GM10266 (cell line): ENCODE data around the gene MINK1.

ENCODE experiments used
- DNase-seq: peaks from one replicate; pipeline ENCODE4 v3.0.0; 2012; ENCODE audit errors: extremely low spot score
- TF ChIP-seq, protein P1 (sequence below): IDR thresholded peaks from 2 replicates; pipeline ENCODE4 v1.5.1; 2012; ENCODE audit warnings: mild to moderate bottlenecking, low read depth; ENCODE audit not compliant: control insufficient read depth, insufficient read depth; ENCODE audit errors: missing control alignments

MINK1 gene

DNA sequence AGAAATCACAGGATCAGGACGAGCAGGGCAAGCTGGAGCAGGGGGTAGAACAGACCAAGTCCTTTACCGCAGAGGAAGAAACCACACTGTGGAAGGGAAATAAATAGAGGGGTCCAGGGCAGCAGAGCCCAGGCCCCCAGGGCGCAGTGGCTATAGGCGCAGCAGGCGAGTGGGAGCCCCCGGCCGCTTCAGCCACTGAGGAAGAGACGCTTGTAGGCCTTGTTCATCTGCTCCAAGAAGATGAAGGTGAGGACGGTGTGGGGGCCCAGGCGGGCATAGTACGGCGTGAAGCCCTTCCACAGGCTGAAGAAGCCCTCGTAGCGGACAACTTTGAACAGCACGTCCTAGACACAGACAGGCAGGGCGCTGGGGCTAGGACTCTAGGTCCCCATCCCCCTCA lies 104.4 kb downstream of the MINK1 start:
- TF ChIP-seq, protein P1, sequence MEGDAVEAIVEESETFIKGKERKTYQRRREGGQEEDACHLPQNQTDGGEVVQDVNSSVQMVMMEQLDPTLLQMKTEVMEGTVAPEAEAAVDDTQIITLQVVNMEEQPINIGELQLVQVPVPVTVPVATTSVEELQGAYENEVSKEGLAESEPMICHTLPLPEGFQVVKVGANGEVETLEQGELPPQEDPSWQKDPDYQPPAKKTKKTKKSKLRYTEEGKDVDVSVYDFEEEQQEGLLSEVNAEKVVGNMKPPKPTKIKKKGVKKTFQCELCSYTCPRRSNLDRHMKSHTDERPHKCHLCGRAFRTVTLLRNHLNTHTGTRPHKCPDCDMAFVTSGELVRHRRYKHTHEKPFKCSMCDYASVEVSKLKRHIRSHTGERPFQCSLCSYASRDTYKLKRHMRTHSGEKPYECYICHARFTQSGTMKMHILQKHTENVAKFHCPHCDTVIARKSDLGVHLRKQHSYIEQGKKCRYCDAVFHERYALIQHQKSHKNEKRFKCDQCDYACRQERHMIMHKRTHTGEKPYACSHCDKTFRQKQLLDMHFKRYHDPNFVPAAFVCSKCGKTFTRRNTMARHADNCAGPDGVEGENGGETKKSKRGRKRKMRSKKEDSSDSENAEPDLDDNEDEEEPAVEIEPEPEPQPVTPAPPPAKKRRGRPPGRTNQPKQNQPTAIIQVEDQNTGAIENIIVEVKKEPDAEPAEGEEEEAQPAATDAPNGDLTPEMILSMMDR, result no peak
- DNase-seq, result no peak

- DNase-seq, result no peak
- TF ChIP-seq, protein P1, result no peak
Measured at GRCh38 chr17:4938069-4938491, 104.9 kb downstream of the MINK1 start.

DNA sequence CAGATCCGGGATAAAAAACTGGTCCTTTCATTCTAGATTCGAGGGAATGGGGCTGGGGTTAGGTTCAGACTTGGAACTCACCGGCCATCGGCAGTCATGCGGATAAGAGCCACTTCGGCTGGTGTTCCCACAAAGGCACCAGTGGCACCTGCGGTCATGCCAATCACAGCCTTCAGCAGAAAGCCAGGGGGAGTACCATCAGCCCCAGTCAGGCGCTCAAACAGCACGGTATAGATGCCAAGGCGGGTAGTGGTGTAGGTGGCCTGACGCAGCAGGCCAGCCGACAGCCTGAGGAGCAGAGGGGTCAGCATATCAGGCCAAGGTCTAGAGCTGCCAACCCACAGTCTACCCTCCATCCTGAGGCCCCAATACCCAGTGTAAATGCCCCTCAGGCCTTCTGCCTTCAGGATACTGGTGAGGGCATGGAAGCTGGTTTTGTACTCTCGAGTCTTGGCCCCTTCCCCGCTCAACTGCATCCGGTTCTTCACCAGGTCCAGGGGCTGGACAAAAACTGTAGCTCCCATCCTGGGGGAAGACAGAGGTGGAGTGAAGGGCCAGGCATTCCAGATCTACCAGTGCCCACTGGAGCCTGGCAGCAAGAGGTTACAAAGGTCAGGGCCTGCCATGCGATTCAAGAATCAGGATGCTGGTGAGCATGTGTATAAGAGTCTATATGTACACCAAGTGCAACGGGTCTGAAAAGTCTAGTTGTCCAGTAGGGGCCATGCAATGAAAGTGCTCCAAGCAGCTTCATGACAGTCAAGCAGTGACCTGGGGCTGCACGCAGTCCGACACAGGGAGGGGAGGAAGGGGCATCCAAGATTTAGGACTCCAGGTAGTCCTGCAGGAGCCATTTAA lies 105.8 kb downstream of the MINK1 start:
- no peak for DNase-seq
- TF ChIP-seq, protein P1, result no peak

DNA sequence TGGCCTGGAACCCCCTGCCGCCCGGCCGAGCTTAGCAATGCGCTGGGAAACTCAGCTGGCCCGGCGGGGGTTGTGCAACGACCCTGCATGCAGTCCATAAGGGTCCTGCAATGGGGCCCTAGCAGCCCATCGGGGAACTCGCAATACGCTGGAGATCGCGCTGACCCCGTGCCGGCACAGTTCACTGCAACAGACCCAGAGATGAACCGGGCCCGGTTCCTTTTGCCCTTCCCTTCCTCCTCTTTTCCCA lies 106.3 kb downstream of the MINK1 start:
- TF ChIP-seq, protein P1, result no peak
- DNase-seq, result no peak

- DNase-seq, result peak; percentile 98
- TF ChIP-seq, protein P1, result no peak
Measured at GRCh38 chr17:4939796-4940554, 106.8 kb downstream of the MINK1 start, which contains the start of the genes RNF167 and SLC25A11. RNF167 (plus strand) TSS chr17:4940268; CDS start chr17:4940910, 642 bp downstream. SLC25A11 (minus strand) TSS chr17:4940046; CDS start chr17:4939910, 136 bp downstream.

GRCh38 chr17:4940555-4941318 lies 107.6 kb downstream of the MINK1 start:
- DNase-seq, result no peak
- TF ChIP-seq, protein P1, result no peak

GRCh38 chr17:4941319-4941610 lies 108.1 kb downstream of the MINK1 start:
- DNase-seq, result no peak
- TF ChIP-seq, protein P1, result no peak
